Measurements from ENCODE around the gene PRDM16. TPM values are rescaled to one million over a fixed set of nuclear protein-coding genes. Genes with fewer than 3 reads are reported as not detected.
A peak's percentile ranks its signal among the peaks of the same experiment; 100 is the strongest.

The PRDM16 gene
- polyA plus RNA-seq, 3 donors, result not detected

DNA sequence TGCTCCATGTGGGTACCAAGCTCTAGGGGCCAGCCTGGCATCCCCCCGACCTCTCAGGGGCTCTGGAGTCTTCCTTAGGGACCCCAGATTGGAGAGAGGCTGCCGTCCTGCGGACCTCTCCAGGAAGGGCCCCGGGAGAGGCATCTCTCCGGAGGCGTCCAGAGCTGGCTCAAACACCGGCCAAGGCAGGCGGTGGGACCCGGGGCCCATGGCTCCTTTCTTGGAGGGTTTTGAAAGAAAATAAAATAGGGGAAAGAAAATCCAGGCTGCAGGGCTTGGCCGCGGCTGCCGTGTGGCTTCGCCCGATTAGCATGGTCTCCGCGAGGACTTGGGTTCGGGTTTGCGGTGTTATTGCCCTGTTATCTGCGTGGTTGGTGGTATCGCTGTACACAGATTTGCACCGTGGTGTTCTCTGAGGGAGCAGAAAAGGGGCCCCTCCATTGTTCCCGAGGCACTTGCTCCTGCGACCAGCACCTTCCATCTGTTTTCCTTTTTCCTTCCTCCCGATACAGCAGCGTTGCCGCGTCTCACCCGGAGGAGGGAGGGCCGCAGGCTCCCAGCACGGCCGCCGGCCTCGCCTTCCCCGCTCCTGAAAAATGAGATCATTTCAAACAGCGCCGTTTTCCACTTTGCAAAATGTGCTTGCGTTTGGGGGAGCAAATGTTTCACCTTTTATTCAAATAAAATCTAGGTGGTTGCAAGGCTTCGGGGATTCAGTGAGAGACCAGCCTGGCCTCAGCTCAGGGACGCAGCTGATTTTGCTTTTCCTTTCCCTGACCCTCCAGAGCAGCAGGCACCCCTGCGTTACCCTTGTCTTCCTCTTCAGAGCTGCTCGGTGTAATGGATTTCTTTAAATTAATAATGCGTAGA is 86.3 kb downstream of the PRDM16 start:
- Histone ChIP-seq H3K79me2 (ENCODE audit: insufficient read depth, low read length) (no peaks in the 10 kb centered on the region), H3K36me3 (replicated peaks in 1 of 2; ENCODE audit: control insufficient read depth in 1 of 2, insufficient read depth in 2 of 2, low read length in 2 of 2) (no peaks in the 10 kb centered on the region), H3K27me3 (ENCODE audit: control insufficient read depth in 2 of 2, insufficient read depth in 2 of 2, low read length in 2 of 2) (peaks cover 8 to 27% of the 10 kb centered on the region in 2 donors), H3K9me3 (replicated peaks in 1 of 2; ENCODE audit: control insufficient read depth in 1 of 2, insufficient read depth in 1 of 2, low read length in 2 of 2) (no peaks in the 10 kb centered on the region), H4K20me1 (ENCODE audit: insufficient read depth, low read length) (no peaks in the 10 kb centered on the region), H3K4me1 (ENCODE audit: control insufficient read depth in 1 of 2, insufficient read depth in 2 of 2, low read length in 2 of 2) (no peaks in the 10 kb centered on the region), H3K9ac (ENCODE audit: insufficient read depth, low read length, poor library complexity, severe bottlenecking) (no peak overlapping the region), H3K27ac (ENCODE audit: low read depth in 1 of 2, low read length in 2 of 2) (no peak overlapping the region), H3K4me3 (replicated peaks in 1 of 3; ENCODE audit: low read depth in 2 of 3, low read length in 3 of 3) (no peak overlapping the region), H3K4me2 (replicated peaks; ENCODE audit: extremely low read depth, low read length, poor library complexity, severe bottlenecking) (no peak overlapping the region), H2AFZ (ENCODE audit: insufficient read depth, low read depth, low read length, poor library complexity, severe bottlenecking) (no peak overlapping the region)
- Mint-ChIP-seq H3K27me3 (ENCODE audit: low read depth in 3 of 3) (peaks cover 37 to 51% (median 38%) of the 10 kb centered on the region in 3 donors), H3K4me1 (no peaks in the 10 kb centered on the region), H3K4me3 (peak overlapping the region in 1 of 2 donors; percentile 71), H3K9me3 (peaks cover 0 to 2% (median 0%) of the 10 kb centered on the region in 7 donors), H3K27ac (no peak overlapping the region), H3K36me3 (no peaks in the 10 kb centered on the region)
- intact Hi-C loops (cut with micrococcal nuclease), result no loop called here
- no peak for DNase-seq
- 23% methylated on average over 28 of the region's 42 CpGs for WGBS (ENCODE audit: insufficient coverage)
- TF ChIP-seq, protein P1, sequence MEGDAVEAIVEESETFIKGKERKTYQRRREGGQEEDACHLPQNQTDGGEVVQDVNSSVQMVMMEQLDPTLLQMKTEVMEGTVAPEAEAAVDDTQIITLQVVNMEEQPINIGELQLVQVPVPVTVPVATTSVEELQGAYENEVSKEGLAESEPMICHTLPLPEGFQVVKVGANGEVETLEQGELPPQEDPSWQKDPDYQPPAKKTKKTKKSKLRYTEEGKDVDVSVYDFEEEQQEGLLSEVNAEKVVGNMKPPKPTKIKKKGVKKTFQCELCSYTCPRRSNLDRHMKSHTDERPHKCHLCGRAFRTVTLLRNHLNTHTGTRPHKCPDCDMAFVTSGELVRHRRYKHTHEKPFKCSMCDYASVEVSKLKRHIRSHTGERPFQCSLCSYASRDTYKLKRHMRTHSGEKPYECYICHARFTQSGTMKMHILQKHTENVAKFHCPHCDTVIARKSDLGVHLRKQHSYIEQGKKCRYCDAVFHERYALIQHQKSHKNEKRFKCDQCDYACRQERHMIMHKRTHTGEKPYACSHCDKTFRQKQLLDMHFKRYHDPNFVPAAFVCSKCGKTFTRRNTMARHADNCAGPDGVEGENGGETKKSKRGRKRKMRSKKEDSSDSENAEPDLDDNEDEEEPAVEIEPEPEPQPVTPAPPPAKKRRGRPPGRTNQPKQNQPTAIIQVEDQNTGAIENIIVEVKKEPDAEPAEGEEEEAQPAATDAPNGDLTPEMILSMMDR (IDR thresholded peaks at IDR 0.05), result no peak

DNA sequence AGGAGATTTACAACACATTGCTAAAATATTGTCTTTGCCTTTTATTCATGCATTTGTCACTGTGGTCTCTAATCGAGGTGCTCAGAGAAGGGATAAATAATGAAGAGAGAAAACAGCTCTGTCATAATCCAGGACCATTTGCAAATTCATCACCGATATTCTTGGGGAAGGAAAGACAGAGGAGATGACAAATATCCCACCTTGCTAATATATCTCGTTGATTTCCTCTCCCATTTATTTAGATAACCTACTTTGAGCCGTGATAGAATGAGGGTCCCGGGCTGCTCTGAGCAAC is 86.9 kb downstream of the PRDM16 start:
- Mint-ChIP-seq H3K27me3 (ENCODE audit: low read depth in 3 of 3) (peaks cover 40 to 57% (median 44%) of the 10 kb centered on the region in 3 donors), H3K4me3 (peak overlapping the region in 1 of 2 donors; percentile 71), H3K9me3 (peaks cover 0 to 2% (median 0%) of the 10 kb centered on the region in 7 donors), H3K4me1 (no peaks in the 10 kb centered on the region), H3K36me3 (no peaks in the 10 kb centered on the region), H3K27ac (no peak overlapping the region)
- no peaks in the 10 kb centered on the region for H3K4me1 ChIP-seq (ENCODE audit: control insufficient read depth in 1 of 2, insufficient read depth in 2 of 2, low read length in 2 of 2)
- intact Hi-C loops (cut with micrococcal nuclease), result no loop called here
- no peaks in the 10 kb centered on the region for H3K36me3 ChIP-seq (replicated peaks in 1 of 2; ENCODE audit: control insufficient read depth in 1 of 2, insufficient read depth in 2 of 2, low read length in 2 of 2)
- TF ChIP-seq, protein P1 (IDR thresholded peaks at IDR 0.05), result no peak
- H3K79me2 ChIP-seq (ENCODE audit: insufficient read depth, low read length), result no peaks in the 10 kb centered on the region
- H4K20me1 ChIP-seq (ENCODE audit: insufficient read depth, low read length), result no peaks in the 10 kb centered on the region
- no peaks in the 10 kb centered on the region for H3K9me3 ChIP-seq (replicated peaks in 1 of 2; ENCODE audit: control insufficient read depth in 1 of 2, insufficient read depth in 1 of 2, low read length in 2 of 2)
- WGBS (ENCODE audit: insufficient coverage), result 76% methylated on average over 2 of the region's 5 CpGs
- no peak overlapping the region for H3K9ac ChIP-seq (ENCODE audit: insufficient read depth, low read length, poor library complexity, severe bottlenecking)
- no peak for DNase-seq
- peaks cover 8 to 32% of the 10 kb centered on the region in 2 donors for H3K27me3 ChIP-seq (ENCODE audit: control insufficient read depth in 2 of 2, insufficient read depth in 2 of 2, low read length in 2 of 2)
- H3K4me2 ChIP-seq (replicated peaks; ENCODE audit: extremely low read depth, low read length, poor library complexity, severe bottlenecking), result no peak overlapping the region
- no peak overlapping the region for H2AFZ ChIP-seq (ENCODE audit: insufficient read depth, low read depth, low read length, poor library complexity, severe bottlenecking)
- H3K27ac ChIP-seq (ENCODE audit: low read depth in 1 of 2, low read length in 2 of 2), result no peak overlapping the region
- no peak overlapping the region for H3K4me3 ChIP-seq (replicated peaks in 1 of 3; ENCODE audit: low read depth in 2 of 3, low read length in 3 of 3)

Data from CD14-positive monocyte (primary cell).